ENCODE results near the gene THAP4. TPM values are rescaled to one million over a fixed set of nuclear protein-coding genes. Genes with fewer than 3 reads are reported as not detected.

The THAP4 gene
- total and polyA plus RNA-seq, 4 donors = 18.5 to 48.4 (median 45.5) TPM

DNA sequence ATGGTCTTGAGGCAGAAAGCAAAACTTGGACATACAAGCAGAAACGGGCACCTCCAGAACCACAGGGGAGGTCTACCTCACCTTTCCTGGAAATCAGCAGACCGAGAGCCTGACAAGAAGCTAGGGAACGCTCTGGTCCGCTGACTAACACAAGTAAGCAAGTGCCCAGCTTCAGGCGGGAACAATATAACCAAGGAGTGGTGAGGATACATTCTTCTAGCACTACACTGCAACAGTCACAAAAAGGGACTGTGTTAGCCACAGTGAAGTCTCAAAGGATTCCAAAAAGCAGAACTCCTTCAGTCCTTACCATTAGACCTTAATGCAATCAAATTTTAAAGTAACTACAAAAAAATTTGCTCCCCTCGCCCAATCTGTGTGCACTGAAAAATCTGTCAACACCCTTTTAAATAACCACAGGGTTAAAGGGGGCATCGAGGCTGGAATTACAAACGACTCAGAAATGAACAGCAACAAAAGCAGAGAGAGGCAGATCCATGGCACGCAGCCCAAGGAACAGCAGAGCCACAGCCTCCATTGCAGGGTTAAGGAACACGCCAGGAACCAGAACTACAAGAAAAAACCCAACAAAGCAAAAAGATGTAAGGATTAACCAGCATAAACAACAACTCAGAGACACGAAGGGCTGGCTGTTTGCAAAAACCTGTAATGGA lies 7.1 kb downstream of the THAP4 start:
- Histone ChIP-seq H3K27me3 (ENCODE audit: control insufficient read depth, insufficient read depth, low read length) (no peaks in the 10 kb centered on the region), H3K4me3 (ENCODE audit: low read depth, low read length) (no peak overlapping the region), H3K4me1 (ENCODE audit: control insufficient read depth, insufficient read depth, low read length) (peaks cover 4% of the 10 kb centered on the region), H3K36me3 (ENCODE audit: control insufficient read depth, insufficient read depth, low read length) (peaks cover 54% of the 10 kb centered on the region), H3K9me3 (ENCODE audit: control insufficient read depth, insufficient read depth, low read length) (no peaks in the 10 kb centered on the region), H3K27ac (ENCODE audit: low read depth, low read length) (no peak overlapping the region)
- 56% methylated on average over 8 of the region's 11 CpGs for WGBS (ENCODE audit: insufficient coverage)
- DNase-seq (ENCODE audit: low read depth in 4 of 6, low spot score in 6 of 6) = no peak

- peaks cover 3% of the 10 kb centered on the region for H3K4me1 ChIP-seq (ENCODE audit: control insufficient read depth, insufficient read depth, low read length)
- no peaks in the 10 kb centered on the region for H3K27me3 ChIP-seq (ENCODE audit: control insufficient read depth, insufficient read depth, low read length)
- 90% methylated on average over 10 of the region's 10 CpGs for WGBS (ENCODE audit: insufficient coverage)
- no peak overlapping the region for H3K4me3 ChIP-seq (ENCODE audit: low read depth, low read length)
- H3K9me3 ChIP-seq (ENCODE audit: control insufficient read depth, insufficient read depth, low read length) = no peaks in the 10 kb centered on the region
- no peak for DNase-seq (ENCODE audit: low read depth in 4 of 6, low spot score in 6 of 6)
- peaks cover 46% of the 10 kb centered on the region for H3K36me3 ChIP-seq (ENCODE audit: control insufficient read depth, insufficient read depth, low read length)
- no peak overlapping the region for H3K27ac ChIP-seq (ENCODE audit: low read depth, low read length)
Measured at GRCh38 chr2:241627675-241628074, 9.3 kb downstream of the THAP4 start.

GRCh38 chr2:241620419-241620769 lies 16.6 kb downstream of the THAP4 start:
- 100% methylated on average over 2 of the region's 6 CpGs for WGBS (ENCODE audit: insufficient coverage)
- H3K36me3 ChIP-seq (ENCODE audit: control insufficient read depth, insufficient read depth, low read length) = peaks cover 46% of the 10 kb centered on the region
- no peak overlapping the region for H3K4me3 ChIP-seq (ENCODE audit: low read depth, low read length)
- no peaks in the 10 kb centered on the region for H3K27me3 ChIP-seq (ENCODE audit: control insufficient read depth, insufficient read depth, low read length)
- peaks cover 18% of the 10 kb centered on the region for H3K4me1 ChIP-seq (ENCODE audit: control insufficient read depth, insufficient read depth, low read length)
- H3K9me3 ChIP-seq (ENCODE audit: control insufficient read depth, insufficient read depth, low read length) = no peaks in the 10 kb centered on the region
- no peak for DNase-seq (ENCODE audit: low read depth in 4 of 6, low spot score in 6 of 6)
- no peak overlapping the region for H3K27ac ChIP-seq (ENCODE audit: low read depth, low read length)

DNA sequence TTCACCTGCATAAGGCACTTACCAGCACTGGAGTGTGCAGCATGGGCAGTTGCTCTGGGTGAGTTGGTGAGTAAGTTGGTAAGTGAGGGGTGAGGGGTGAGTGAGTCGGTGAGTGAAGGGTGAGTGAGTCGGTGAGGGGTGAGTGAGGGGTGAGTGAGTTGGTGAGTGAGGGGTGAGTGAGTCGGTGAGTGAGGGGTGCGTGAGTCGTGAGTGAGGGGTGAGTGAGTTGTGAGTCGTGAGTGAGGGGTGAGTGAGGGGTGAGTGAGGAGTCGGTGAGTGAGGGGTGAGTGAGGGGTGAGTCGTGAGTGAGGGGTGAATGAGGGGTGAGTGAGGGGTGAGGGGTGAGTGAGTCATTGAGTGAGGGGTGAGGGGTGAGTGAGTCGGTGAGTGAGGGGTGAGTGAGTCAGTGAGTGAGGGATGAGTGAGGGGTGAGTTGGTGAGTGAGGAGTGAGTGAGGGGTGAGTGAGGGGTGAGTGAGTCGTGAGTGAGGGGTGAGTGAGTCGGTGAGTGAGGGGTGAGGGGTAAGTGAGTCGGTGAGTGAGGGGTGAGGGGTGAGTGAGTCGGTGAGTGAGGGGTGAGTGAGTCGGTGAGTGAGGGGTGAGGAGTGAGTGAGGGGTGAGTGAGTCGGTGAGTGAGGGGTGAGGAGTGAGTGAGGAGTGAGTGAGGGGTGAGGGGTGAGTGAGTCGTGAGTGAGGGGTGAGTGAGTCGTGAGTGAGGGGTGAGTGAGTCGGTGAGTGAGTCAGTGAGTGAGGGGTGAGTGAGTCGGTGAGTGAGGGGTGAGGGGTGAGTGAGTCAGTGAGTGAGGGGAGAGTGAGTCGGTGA lies 17.1 kb downstream of the THAP4 start:
- 88% methylated on average over 14 of the region's 20 CpGs for WGBS (ENCODE audit: insufficient coverage)
- Histone ChIP-seq H3K27me3 (ENCODE audit: control insufficient read depth, insufficient read depth, low read length) (no peaks in the 10 kb centered on the region), H3K9me3 (ENCODE audit: control insufficient read depth, insufficient read depth, low read length) (no peaks in the 10 kb centered on the region), H3K4me1 (ENCODE audit: control insufficient read depth, insufficient read depth, low read length) (peaks cover 18% of the 10 kb centered on the region), H3K4me3 (ENCODE audit: low read depth, low read length) (no peak overlapping the region), H3K27ac (ENCODE audit: low read depth, low read length) (no peak overlapping the region), H3K36me3 (ENCODE audit: control insufficient read depth, insufficient read depth, low read length) (peaks cover 48% of the 10 kb centered on the region)
- no peak for DNase-seq (ENCODE audit: low read depth in 4 of 6, low spot score in 6 of 6)

GRCh38 chr2:241618829-241619228 lies 18.1 kb downstream of the THAP4 start:
- WGBS (ENCODE audit: insufficient coverage) = 86% methylated on average over 11 of the region's 11 CpGs
- H3K9me3 ChIP-seq (ENCODE audit: control insufficient read depth, insufficient read depth, low read length) = no peaks in the 10 kb centered on the region
- DNase-seq (ENCODE audit: low read depth in 4 of 6, low spot score in 6 of 6) = no peak
- H3K27ac ChIP-seq (ENCODE audit: low read depth, low read length) = no peak overlapping the region
- peaks cover 18% of the 10 kb centered on the region for H3K4me1 ChIP-seq (ENCODE audit: control insufficient read depth, insufficient read depth, low read length)
- H3K36me3 ChIP-seq (ENCODE audit: control insufficient read depth, insufficient read depth, low read length) = peaks cover 48% of the 10 kb centered on the region
- H3K4me3 ChIP-seq (ENCODE audit: low read depth, low read length) = no peak overlapping the region
- H3K27me3 ChIP-seq (ENCODE audit: control insufficient read depth, insufficient read depth, low read length) = no peaks in the 10 kb centered on the region

DNA sequence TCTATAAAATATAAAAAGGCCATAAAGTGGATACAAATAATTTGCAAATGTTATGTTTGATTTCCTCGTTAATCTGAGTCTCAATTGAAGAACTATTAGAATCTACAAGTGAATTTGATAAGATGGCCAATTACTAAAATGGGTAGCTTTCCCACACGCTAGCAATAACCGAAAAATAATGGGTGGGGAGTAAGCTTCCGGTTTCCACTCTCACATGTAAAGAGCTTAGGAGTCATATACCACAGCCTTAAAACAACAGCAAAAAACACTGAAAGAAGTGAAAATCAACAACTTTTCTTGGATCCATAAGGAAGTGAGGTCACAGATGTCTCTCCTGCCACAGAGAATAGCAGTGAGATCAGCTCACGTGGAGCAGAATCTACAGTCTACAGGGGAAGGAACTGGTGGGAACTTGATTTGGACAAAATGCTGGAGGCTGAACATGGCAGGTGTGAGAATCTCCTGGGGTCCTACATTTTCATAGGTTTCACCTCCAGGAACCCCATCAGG lies 18.6 kb downstream of the THAP4 start:
- 86% methylated on average over 1 of the region's 5 CpGs for WGBS (ENCODE audit: insufficient coverage)
- no peaks in the 10 kb centered on the region for H3K9me3 ChIP-seq (ENCODE audit: control insufficient read depth, insufficient read depth, low read length)
- H3K36me3 ChIP-seq (ENCODE audit: control insufficient read depth, insufficient read depth, low read length) = peaks cover 49% of the 10 kb centered on the region
- no peaks in the 10 kb centered on the region for H3K27me3 ChIP-seq (ENCODE audit: control insufficient read depth, insufficient read depth, low read length)
- H3K4me1 ChIP-seq (ENCODE audit: control insufficient read depth, insufficient read depth, low read length) = peaks cover 18% of the 10 kb centered on the region
- no peak overlapping the region for H3K4me3 ChIP-seq (ENCODE audit: low read depth, low read length)
- no peak overlapping the region for H3K27ac ChIP-seq (ENCODE audit: low read depth, low read length)
- no peak for DNase-seq (ENCODE audit: low read depth in 4 of 6, low spot score in 6 of 6)

DNA sequence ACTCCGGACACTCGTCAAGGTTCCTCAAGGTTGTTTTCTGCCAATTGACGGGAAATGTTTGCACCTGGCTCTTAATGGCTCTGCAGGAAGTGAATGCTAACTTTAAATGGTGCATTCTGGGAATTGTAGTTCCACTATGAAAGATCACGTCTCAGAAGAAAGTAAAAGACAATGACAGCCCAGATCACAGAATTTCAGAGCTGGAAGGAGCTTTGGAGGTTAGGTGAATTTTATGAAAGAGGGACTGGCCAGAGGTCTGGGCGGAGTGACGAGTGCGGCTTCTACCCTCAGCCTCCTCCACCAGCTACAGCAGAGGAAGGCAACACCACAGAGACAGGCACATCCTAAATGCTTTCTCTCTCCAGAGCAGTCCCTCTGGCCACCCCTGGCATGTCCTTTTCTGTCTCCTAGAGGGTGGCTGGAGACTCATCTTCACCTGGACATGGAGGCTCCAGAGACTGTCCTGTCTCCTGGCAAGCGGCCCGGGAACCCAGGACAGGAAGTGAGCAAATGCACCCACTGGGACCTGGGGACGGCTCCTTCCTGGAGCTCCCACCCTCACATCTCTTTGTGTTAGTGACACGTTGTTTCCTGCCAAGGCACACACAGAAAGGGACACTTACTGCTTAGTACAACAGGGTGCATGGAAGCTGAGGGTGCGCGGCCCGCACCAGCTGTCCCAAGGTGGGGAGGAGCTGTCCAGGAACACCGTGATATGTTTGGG lies 19.4 kb downstream of the THAP4 start:
- Histone ChIP-seq H3K27ac (ENCODE audit: low read depth, low read length) (peak overlapping the region; percentile 16), H3K4me3 (ENCODE audit: low read depth, low read length) (peak overlapping the region; percentile 12)
- DNase-seq (ENCODE audit: low read depth in 4 of 6, low spot score in 6 of 6) = peak in 2 of 6 donors; percentile 37 to 82

GRCh38 chr2:241616168-241617125 lies 20.5 kb downstream of the THAP4 start:
- no peak overlapping the region for H3K27ac ChIP-seq (ENCODE audit: low read depth, low read length)
- H3K36me3 ChIP-seq (ENCODE audit: control insufficient read depth, insufficient read depth, low read length) = peaks cover 39% of the 10 kb centered on the region
- 91% methylated on average over 18 of the region's 30 CpGs for WGBS (ENCODE audit: insufficient coverage)
- no peak for DNase-seq (ENCODE audit: low read depth in 4 of 6, low spot score in 6 of 6)
- H3K4me1 ChIP-seq (ENCODE audit: control insufficient read depth, insufficient read depth, low read length) = peaks cover 18% of the 10 kb centered on the region
- no peaks in the 10 kb centered on the region for H3K27me3 ChIP-seq (ENCODE audit: control insufficient read depth, insufficient read depth, low read length)
- no peaks in the 10 kb centered on the region for H3K9me3 ChIP-seq (ENCODE audit: control insufficient read depth, insufficient read depth, low read length)
- no peak overlapping the region for H3K4me3 ChIP-seq (ENCODE audit: low read depth, low read length)

More for the DNA sequence above, 19.4 kb downstream of the THAP4 start:
- Histone ChIP-seq H3K36me3 (ENCODE audit: control insufficient read depth, insufficient read depth, low read length) (peaks cover 43% of the 10 kb centered on the region), H3K4me1 (ENCODE audit: control insufficient read depth, insufficient read depth, low read length) (peaks cover 18% of the 10 kb centered on the region), H3K27me3 (ENCODE audit: control insufficient read depth, insufficient read depth, low read length) (no peaks in the 10 kb centered on the region), H3K9me3 (ENCODE audit: control insufficient read depth, insufficient read depth, low read length) (no peaks in the 10 kb centered on the region)
- 76% methylated on average over 12 of the region's 15 CpGs for WGBS (ENCODE audit: insufficient coverage)

Measured in spinal cord (tissue), 10 donors.